DND-41 (cell line): Measurements from ENCODE around the gene NRGN.

Source experiments
- ATAC-seq: fragments of 200-7000 bp; cut with Tn5 transposase; 3 replicates; pipeline ENCODE4 v1.9.1; 2021; ENCODE audit warnings: low read depth; ENCODE audit not compliant: insufficient read depth
- DNase-seq: peaks from one replicate; pipeline ENCODE4 v3.0.0-alpha.2; 2020
- H2AFZ ChIP-seq: 2 replicates; pipeline ENCODE4 v1.6.0; 2012; ENCODE audit warnings: low read depth, low read length
- H3K27ac ChIP-seq: 2 replicates; pipeline ENCODE4 v1.5.1; 2012; ENCODE audit warnings: low read length, inconsistent platforms
- H3K27me3 ChIP-seq: fragments of 200-600 bp; sonication (generic); 2 replicates; pipeline ENCODE4 v1.6.0; 2012; ENCODE audit warnings: low read length, mild to moderate bottlenecking, inconsistent platforms; ENCODE audit not compliant: insufficient read depth, poor library complexity
- H3K36me3 ChIP-seq: 2 replicates; pipeline ENCODE4 v1.5.1; 2012; ENCODE audit warnings: low read length, inconsistent platforms; ENCODE audit not compliant: insufficient read depth
- H3K4me1 ChIP-seq: 2 replicates; pipeline ENCODE4 v1.5.1; 2012; ENCODE audit warnings: mild to moderate bottlenecking, low read length; ENCODE audit not compliant: insufficient read depth
- H3K4me2 ChIP-seq: 2 replicates; pipeline ENCODE4 v1.6.0; 2012; ENCODE audit warnings: mild to moderate bottlenecking, moderate library complexity, low read length, inconsistent platforms; ENCODE audit not compliant: insufficient read depth
- H3K4me3 ChIP-seq, 2 experiments: fragments of 200-600 bp in 1 of 2; shearing (Covaris generic) in 1 of 2; 2 replicates each; pipeline ENCODE4 v1.5.1; 2012 to 2016; ENCODE audit warnings: inconsistent platforms in 2 of 2, low read length in 2 of 2, mild to moderate bottlenecking in 2 of 2, low read depth in 1 of 2, moderate library complexity in 1 of 2
- H3K79me2 ChIP-seq: 2 replicates; pipeline ENCODE4 v1.6.0; 2012; ENCODE audit warnings: low read length, inconsistent platforms; ENCODE audit not compliant: insufficient read depth
- H3K9ac ChIP-seq: 2 replicates; pipeline ENCODE4 v1.6.0; 2012; ENCODE audit warnings: low read depth, mild to moderate bottlenecking, inconsistent platforms, low read length, moderate library complexity
- H3K9me3 ChIP-seq: 2 replicates; pipeline ENCODE4 v1.5.1; 2012; ENCODE audit warnings: low read length, moderate library complexity, mild to moderate bottlenecking, inconsistent platforms; ENCODE audit not compliant: insufficient read depth, severe bottlenecking
- H4K20me1 ChIP-seq: 2 replicates; pipeline ENCODE4 v1.6.0; 2012; ENCODE audit warnings: low read length; ENCODE audit not compliant: insufficient read depth
- EZH2 ChIP-seq: IDR thresholded peaks from 3 replicates; pipeline ENCODE4 v1.6.1; 2012; ENCODE audit warnings: borderline replicate concordance, low read depth, mild to moderate bottlenecking, moderate library complexity, low read length, inconsistent platforms; ENCODE audit not compliant: severe bottlenecking
- TF ChIP-seq, protein P1 (sequence below): IDR thresholded peaks from 2 replicates; pipeline ENCODE4 v1.5.1; 2012; ENCODE audit warnings: borderline replicate concordance, low read length, moderate library complexity, mild to moderate bottlenecking; ENCODE audit not compliant: poor library complexity, severe bottlenecking; ENCODE audit errors: extremely low read depth

The NRGN gene

DNA sequence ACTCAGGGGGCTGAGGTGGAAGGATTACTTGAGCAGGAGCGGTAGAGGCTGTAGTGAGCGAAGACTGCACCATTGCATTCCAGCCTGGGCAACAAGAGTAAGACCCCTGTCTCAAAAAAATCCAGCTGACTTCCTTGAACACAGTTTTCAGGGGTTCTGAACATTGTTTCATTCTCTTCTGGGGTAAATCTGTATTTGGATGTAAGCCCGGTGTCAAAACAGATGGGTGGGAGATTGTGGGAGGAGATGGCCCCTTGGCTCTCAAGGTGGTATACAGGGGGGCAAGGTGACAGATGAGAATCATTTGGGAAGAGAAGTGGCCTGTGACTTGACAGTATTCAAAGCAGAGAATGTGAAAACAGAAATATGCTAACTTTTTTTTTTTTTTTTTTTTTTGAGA lies 17.6 kb downstream of the NRGN start:
- peaks cover 6% of the 10 kb centered on the region; the same call in 1 of the 2 replicates for H4K20me1 ChIP-seq
- H3K27me3 ChIP-seq = no peaks in the 10 kb centered on the region
- no peak overlapping the region for H3K4me3 ChIP-seq
- H3K36me3 ChIP-seq = no peaks in the 10 kb centered on the region
- no peak overlapping the region for H3K4me2 ChIP-seq
- no peak overlapping the region for H3K27ac ChIP-seq
- H3K79me2 ChIP-seq = no peaks in the 10 kb centered on the region
- TF ChIP-seq, protein P1, sequence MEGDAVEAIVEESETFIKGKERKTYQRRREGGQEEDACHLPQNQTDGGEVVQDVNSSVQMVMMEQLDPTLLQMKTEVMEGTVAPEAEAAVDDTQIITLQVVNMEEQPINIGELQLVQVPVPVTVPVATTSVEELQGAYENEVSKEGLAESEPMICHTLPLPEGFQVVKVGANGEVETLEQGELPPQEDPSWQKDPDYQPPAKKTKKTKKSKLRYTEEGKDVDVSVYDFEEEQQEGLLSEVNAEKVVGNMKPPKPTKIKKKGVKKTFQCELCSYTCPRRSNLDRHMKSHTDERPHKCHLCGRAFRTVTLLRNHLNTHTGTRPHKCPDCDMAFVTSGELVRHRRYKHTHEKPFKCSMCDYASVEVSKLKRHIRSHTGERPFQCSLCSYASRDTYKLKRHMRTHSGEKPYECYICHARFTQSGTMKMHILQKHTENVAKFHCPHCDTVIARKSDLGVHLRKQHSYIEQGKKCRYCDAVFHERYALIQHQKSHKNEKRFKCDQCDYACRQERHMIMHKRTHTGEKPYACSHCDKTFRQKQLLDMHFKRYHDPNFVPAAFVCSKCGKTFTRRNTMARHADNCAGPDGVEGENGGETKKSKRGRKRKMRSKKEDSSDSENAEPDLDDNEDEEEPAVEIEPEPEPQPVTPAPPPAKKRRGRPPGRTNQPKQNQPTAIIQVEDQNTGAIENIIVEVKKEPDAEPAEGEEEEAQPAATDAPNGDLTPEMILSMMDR = no peak
- TF ChIP-seq EZH2 = no peak
- no peak for DNase-seq
- H3K4me1 ChIP-seq = no peaks in the 10 kb centered on the region
- no peak overlapping the region for H2AFZ ChIP-seq
- no peak for ATAC-seq
- H3K9me3 ChIP-seq = no peaks in the 10 kb centered on the region
- H3K9ac ChIP-seq = no peak overlapping the region

DNA sequence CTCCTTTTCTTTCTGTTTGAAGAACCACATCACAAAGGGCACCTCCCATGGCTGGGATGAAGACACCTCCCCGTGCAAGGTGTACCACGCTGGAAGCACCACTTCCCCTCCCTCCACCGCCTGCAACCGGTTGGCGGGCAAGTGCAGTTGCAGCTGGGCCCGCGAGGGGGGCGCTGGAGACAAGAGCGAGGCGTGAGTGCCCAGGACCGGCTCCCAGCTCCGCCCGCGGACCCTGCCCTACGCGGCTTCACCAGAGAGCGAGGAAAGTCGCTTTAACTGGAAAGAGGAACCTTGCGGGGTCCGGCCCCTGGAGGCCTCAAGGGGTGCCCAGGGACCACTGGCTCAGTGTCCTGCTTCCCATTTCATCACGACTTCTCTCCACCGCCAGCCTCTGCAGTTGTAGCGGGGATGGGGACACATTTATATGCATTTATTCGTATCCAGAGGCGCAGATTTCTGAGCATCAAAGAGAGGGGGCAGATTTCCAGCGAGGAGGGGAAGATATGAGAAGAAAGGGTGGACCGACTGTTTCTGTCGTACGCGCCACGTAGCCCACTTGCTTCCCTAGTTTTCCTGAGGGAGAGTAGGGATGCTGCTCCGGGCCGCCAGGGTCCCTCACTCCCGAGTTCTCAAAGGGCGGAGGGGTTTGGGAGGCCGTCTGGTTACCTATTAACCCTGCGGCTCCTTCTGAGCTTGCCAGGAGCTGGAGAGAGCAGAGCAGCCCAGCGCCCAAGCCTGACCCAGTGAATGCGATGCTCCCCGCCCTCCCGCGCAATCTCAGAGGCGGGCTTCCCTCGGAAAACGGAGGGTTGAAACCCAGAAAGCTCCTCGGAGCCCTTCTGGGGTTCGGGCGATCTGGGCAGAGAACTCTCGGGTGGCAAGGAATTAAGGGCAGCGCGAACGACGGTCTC lies 18.9 kb downstream of the NRGN start:
- Histone ChIP-seq H3K27ac (no peak overlapping the region), H3K27me3 (no peaks in the 10 kb centered on the region), H4K20me1 (peaks cover 9% of the 10 kb centered on the region; the same call in 1 of the 2 replicates), H3K4me2 (no peak overlapping the region), H3K9me3 (no peaks in the 10 kb centered on the region), H3K4me1 (no peaks in the 10 kb centered on the region), H3K9ac (no peak overlapping the region), H3K4me3 (no peak overlapping the region), H3K79me2 (no peaks in the 10 kb centered on the region), H2AFZ (no peak overlapping the region), H3K36me3 (no peaks in the 10 kb centered on the region)
- no peak for DNase-seq
- TF ChIP-seq, protein P1 = peak; percentile 17
- TF ChIP-seq EZH2 = no peak
- ATAC-seq = no peak

DNA sequence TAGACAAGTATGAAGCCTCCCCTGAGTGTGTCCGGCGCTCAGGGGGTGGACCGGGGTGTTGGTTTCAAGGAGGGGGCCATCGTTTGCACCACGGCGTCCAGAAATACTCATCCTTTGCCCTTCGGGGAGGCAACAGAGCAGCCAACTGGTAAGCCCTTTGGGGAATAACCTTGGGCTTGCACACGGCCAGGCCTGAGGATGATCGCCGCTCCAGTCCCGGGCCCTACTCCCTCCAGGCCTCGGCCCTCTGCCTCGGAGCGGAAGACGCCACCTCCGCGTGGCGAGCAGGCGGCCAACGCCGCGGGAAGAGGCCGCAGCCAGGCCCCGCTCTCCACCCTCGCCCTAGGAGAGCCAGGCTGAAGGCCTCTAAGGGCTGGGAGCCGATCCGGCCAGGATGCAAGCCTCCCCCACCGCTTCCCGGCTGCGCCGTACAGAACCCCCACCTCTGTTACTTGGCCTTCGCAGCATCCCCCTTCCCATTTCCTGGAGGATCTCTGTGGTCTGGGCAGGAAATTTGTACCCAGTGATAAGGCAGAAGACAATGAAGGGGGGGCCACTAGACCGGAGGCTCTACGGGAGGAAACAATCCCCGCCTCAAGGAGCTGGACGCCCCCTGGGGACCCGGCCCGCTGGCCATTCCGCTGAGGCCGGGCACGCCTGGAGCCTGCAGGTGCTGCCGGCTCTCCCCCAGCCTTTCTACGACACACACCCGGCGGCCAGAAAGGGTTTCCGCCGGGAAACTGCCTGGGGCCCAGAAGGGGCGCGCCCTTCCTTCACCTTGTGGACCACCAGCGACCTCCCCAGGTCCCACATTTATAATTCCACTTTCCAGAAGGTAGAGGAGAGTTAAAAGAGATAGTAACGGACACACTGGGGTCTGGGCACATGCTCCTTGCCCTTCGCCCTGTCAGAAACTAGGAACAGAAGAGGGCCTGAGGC lies 19.8 kb downstream of the NRGN start:
- ATAC-seq (no peak), DNase-seq (no peak)
- Histone ChIP-seq H3K9ac (no peak overlapping the region), H3K36me3 (peaks cover under 1% of the 10 kb centered on the region; the same call in 1 of the 2 replicates), H3K27me3 (no peaks in the 10 kb centered on the region), H3K9me3 (no peaks in the 10 kb centered on the region), H4K20me1 (peaks cover 10% of the 10 kb centered on the region; the same call in 1 of the 2 replicates), H3K4me2 (no peak overlapping the region), H3K79me2 (no peaks in the 10 kb centered on the region), H3K27ac (no peak overlapping the region), H2AFZ (no peak overlapping the region), H3K4me3 (no peak overlapping the region), H3K4me1 (no peaks in the 10 kb centered on the region)
- TF ChIP-seq EZH2 = no peak
- TF ChIP-seq, protein P1 = no peak
